DND-41 (cell line): ENCODE data around the gene CNTRL.

ENCODE experiments used
- ATAC-seq: fragments of 200-7000 bp; cut with Tn5 transposase; 3 replicates; pipeline ENCODE4 v1.9.1; 2021; ENCODE audit warnings: low read depth; ENCODE audit not compliant: insufficient read depth
- DNase-seq: peaks from one replicate; pipeline ENCODE4 v3.0.0-alpha.2; 2020
- H2AFZ ChIP-seq: 2 replicates; pipeline ENCODE4 v1.6.0; 2012; ENCODE audit warnings: low read depth, low read length
- H3K27ac ChIP-seq: 2 replicates; pipeline ENCODE4 v1.5.1; 2012; ENCODE audit warnings: low read length, inconsistent platforms
- H3K27me3 ChIP-seq: fragments of 200-600 bp; sonication (generic); 2 replicates; pipeline ENCODE4 v1.6.0; 2012; ENCODE audit warnings: low read length, mild to moderate bottlenecking, inconsistent platforms; ENCODE audit not compliant: insufficient read depth, poor library complexity
- H3K36me3 ChIP-seq: 2 replicates; pipeline ENCODE4 v1.5.1; 2012; ENCODE audit warnings: low read length, inconsistent platforms; ENCODE audit not compliant: insufficient read depth
- H3K4me1 ChIP-seq: 2 replicates; pipeline ENCODE4 v1.5.1; 2012; ENCODE audit warnings: mild to moderate bottlenecking, low read length; ENCODE audit not compliant: insufficient read depth
- H3K4me2 ChIP-seq: 2 replicates; pipeline ENCODE4 v1.6.0; 2012; ENCODE audit warnings: mild to moderate bottlenecking, moderate library complexity, low read length, inconsistent platforms; ENCODE audit not compliant: insufficient read depth
- H3K4me3 ChIP-seq, 2 experiments: fragments of 200-600 bp in 1 of 2; shearing (Covaris generic) in 1 of 2; 2 replicates each; pipeline ENCODE4 v1.5.1; 2012 to 2016; ENCODE audit warnings: inconsistent platforms in 2 of 2, low read length in 2 of 2, mild to moderate bottlenecking in 2 of 2, low read depth in 1 of 2, moderate library complexity in 1 of 2
- H3K79me2 ChIP-seq: 2 replicates; pipeline ENCODE4 v1.6.0; 2012; ENCODE audit warnings: low read length, inconsistent platforms; ENCODE audit not compliant: insufficient read depth
- H3K9ac ChIP-seq: 2 replicates; pipeline ENCODE4 v1.6.0; 2012; ENCODE audit warnings: low read depth, mild to moderate bottlenecking, inconsistent platforms, low read length, moderate library complexity
- H3K9me3 ChIP-seq: 2 replicates; pipeline ENCODE4 v1.5.1; 2012; ENCODE audit warnings: low read length, moderate library complexity, mild to moderate bottlenecking, inconsistent platforms; ENCODE audit not compliant: insufficient read depth, severe bottlenecking
- H4K20me1 ChIP-seq: 2 replicates; pipeline ENCODE4 v1.6.0; 2012; ENCODE audit warnings: low read length; ENCODE audit not compliant: insufficient read depth
- CTCF ChIP-seq: IDR thresholded peaks from 2 replicates; pipeline ENCODE4 v1.5.1; 2012; ENCODE audit warnings: borderline replicate concordance, low read length, moderate library complexity, mild to moderate bottlenecking; ENCODE audit not compliant: poor library complexity, severe bottlenecking; ENCODE audit errors: extremely low read depth
- EZH2 ChIP-seq: IDR thresholded peaks from 3 replicates; pipeline ENCODE4 v1.6.1; 2012; ENCODE audit warnings: borderline replicate concordance, low read depth, mild to moderate bottlenecking, moderate library complexity, low read length, inconsistent platforms; ENCODE audit not compliant: severe bottlenecking

Gene CNTRL

GRCh38 chr9:121183666-121184423 lies 109.1 kb downstream of the CNTRL start:
- Histone ChIP-seq H3K27me3 (no peaks in the 10 kb centered on the region), H3K36me3 (peaks cover 64% of the 10 kb centered on the region), H3K4me1 (no peaks in the 10 kb centered on the region), H3K27ac (no peak overlapping the region), H2AFZ (no peak overlapping the region), H3K4me2 (no peak overlapping the region), H3K9me3 (no peaks in the 10 kb centered on the region), H3K4me3 (no peak overlapping the region), H4K20me1 (peaks cover 14% of the 10 kb centered on the region; the same call in 1 of the 2 replicates), H3K9ac (no peak overlapping the region), H3K79me2 (peaks cover 43% of the 10 kb centered on the region)
- no peak for DNase-seq
- no peak for ATAC-seq
- no peak for TF ChIP-seq CTCF
- TF ChIP-seq EZH2, result no peak

- DNase-seq, result no peak
- no peak overlapping the region for H3K9ac ChIP-seq
Observed at GRCh38 chr9:121184463-121184862, 109.7 kb downstream of the CNTRL start.

DNA sequence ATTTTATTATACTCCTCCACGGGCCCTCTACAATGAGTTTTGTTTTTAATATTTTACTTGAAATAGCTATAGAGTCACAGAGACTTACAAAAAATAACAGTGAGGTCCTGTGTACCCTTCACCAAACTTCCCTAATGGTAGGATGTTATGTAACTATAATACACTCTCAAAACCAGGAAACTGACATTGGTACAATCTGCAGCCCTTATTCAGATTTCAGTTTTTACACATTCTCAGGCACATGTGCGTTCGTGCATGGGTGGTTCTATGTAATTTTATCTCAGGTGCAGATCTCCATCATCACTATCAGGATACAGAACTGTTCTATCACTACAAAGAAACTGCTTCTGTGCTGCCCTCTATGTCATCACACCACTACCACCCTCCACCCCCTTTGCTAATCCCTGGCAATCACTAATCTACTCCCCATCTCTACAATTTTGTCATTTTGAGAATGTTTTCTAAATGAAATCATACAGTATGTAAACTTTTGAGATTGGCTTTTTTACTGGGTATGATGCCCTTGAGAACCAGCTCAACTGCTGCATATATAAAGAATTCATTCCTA lies 110.5 kb downstream of the CNTRL start:
- Histone ChIP-seq H4K20me1 (peaks cover 16% of the 10 kb centered on the region; the same call in 1 of the 2 replicates), H3K27me3 (no peaks in the 10 kb centered on the region), H2AFZ (no peak overlapping the region), H3K9ac (no peak overlapping the region), H3K4me2 (no peak overlapping the region), H3K36me3 (peaks cover 58% of the 10 kb centered on the region), H3K9me3 (no peaks in the 10 kb centered on the region), H3K4me1 (no peaks in the 10 kb centered on the region), H3K27ac (no peak overlapping the region), H3K4me3 (no peak overlapping the region), H3K79me2 (peaks cover 57% of the 10 kb centered on the region)
- ATAC-seq, result no peak
- TF ChIP-seq EZH2, result no peak
- TF ChIP-seq CTCF, result no peak
- no peak for DNase-seq

More at GRCh38 chr9:121184463-121184862, 109.7 kb downstream of the CNTRL start:
- H3K79me2 ChIP-seq, result peaks cover 49% of the 10 kb centered on the region
- H2AFZ ChIP-seq, result no peak overlapping the region
- H3K36me3 ChIP-seq, result peaks cover 63% of the 10 kb centered on the region
- H3K27ac ChIP-seq, result no peak overlapping the region
- H3K9me3 ChIP-seq, result no peaks in the 10 kb centered on the region
- no peaks in the 10 kb centered on the region for H3K27me3 ChIP-seq
- no peak overlapping the region for H3K4me2 ChIP-seq
- no peaks in the 10 kb centered on the region for H3K4me1 ChIP-seq
- peaks cover 16% of the 10 kb centered on the region; the same call in 1 of the 2 replicates for H4K20me1 ChIP-seq
- no peak overlapping the region for H3K4me3 ChIP-seq
- no peak for TF ChIP-seq EZH2
- TF ChIP-seq CTCF, result no peak
- ATAC-seq, result no peak
